Skeletal muscle satellite cell (primary cell): ENCODE results near the gene SPOCD1.

Experiments
- H3K27me3 ChIP-seq: 2 replicates; pipeline ENCODE4 v1.7.0; 2013; ENCODE audit warnings: low read length; ENCODE audit not compliant: control insufficient read depth, insufficient read depth
- H3K36me3 ChIP-seq: 2 replicates; pipeline ENCODE4 v1.7.0; 2013; ENCODE audit warnings: mild to moderate bottlenecking, control low read depth, low read length; ENCODE audit not compliant: insufficient read depth
- H3K4me1 ChIP-seq: 2 replicates; pipeline ENCODE4 v1.7.0; 2013; ENCODE audit warnings: low read length; ENCODE audit not compliant: control insufficient read depth, insufficient read depth
- H3K4me2 ChIP-seq: 2 replicates; pipeline ENCODE4 v1.7.0; 2013; ENCODE audit warnings: mild to moderate bottlenecking, low read length
- H3K4me3 ChIP-seq: 2 replicates; pipeline ENCODE4 v1.7.0; 2013; ENCODE audit warnings: low read length
- H3K9ac ChIP-seq: 2 replicates; pipeline ENCODE4 v1.7.0; 2013; ENCODE audit warnings: mild to moderate bottlenecking, low read depth, low read length, moderate library complexity
- H3K9me3 ChIP-seq: replicated peaks from 2 replicates; pipeline ENCODE4 v1.7.0; 2013; ENCODE audit warnings: mild to moderate bottlenecking, control low read depth, low read length

Gene SPOCD1

DNA sequence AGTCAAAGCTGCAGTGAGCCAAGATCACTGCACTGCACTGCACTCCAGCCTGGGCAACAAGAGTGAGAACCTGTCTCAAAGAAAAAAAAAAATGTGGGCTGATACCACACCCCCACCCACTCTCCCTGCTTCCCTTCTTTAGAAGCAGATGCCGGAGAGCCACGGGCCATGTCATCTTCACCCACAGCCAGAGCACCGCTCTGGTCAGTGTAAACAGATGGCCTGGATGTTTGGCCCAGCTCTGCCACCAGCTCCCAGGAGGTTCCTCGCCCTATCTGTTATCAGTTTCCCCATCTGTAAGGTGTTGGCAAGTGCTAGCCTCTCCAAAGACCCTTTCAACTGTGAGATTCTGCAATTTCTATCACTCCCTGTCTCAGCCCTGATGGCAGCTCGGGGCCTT, 39.8 kb downstream of the SPOCD1 start:
- Histone ChIP-seq H3K9ac (no peak overlapping the region), H3K4me3 (no peak overlapping the region), H3K36me3 (no peaks in the 10 kb centered on the region), H3K9me3 (no peaks in the 10 kb centered on the region), H3K27me3 (peaks cover 42% of the 10 kb centered on the region), H3K4me2 (no peak overlapping the region), H3K4me1 (peaks cover 4% of the 10 kb centered on the region)

DNA sequence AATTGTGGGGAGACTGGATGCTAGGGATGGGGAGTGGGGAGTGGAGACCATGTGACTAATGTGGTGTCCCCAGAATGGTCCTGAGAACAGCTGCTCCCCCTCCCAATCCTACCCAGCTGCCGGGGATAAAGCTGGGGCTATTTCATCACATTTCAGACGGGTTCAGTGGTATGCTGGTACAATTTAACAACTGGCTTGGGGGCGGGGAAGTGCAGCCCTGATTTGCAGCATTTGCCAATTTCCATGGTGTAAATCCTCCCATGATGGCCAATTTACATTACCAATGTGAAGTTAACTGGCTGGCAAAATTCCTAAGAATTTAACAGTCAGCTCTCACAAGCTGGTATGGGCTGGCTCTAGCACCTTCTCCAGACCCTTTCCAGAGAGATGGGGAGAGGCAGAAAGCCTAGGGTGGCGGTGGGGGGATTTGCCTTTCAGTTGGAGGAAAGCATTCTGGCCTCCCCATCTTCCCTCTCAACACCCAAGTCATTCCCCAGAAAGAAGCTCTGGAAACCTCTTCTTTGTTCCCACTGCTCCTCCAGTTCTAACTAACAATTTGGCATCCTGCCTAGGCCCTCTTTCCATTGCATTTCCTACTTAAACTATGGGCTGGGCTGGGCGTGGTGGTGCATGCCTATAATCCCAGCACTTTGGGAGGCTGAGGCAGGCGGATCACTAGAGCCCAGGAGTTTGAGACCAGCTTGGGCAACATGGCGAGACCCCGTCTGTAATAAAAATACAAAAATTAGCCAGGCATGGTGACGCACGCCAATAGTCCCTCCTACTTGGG, 40.4 kb downstream of the SPOCD1 start:
- H3K9me3 ChIP-seq = no peaks in the 10 kb centered on the region
- H3K4me1 ChIP-seq = peaks cover 4% of the 10 kb centered on the region
- H3K4me3 ChIP-seq = no peak overlapping the region
- no peak overlapping the region for H3K4me2 ChIP-seq
- H3K9ac ChIP-seq = no peak overlapping the region
- no peaks in the 10 kb centered on the region for H3K36me3 ChIP-seq
- H3K27me3 ChIP-seq = peaks cover 46% of the 10 kb centered on the region

DNA sequence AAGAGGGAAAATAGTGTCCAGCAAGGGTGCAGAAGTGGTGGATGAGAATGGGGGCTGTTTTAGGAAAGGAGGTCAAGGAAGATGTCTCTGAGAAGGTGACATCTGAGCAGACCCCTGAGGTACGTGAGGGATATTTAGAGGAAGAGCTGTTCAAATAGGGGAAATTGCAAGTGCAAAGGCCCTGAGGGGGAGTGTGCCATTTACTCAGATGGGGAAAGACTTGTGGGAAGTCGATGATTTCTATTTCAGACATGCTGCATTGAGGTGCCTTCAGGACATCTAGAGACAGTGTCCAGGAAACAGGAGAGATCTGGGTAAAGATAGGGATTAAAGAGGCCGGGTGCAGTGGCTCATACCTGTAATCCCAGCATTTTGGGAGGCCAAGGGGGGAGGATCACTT, 41.3 kb downstream of the SPOCD1 start:
- Histone ChIP-seq H3K27me3 (peaks cover 50% of the 10 kb centered on the region), H3K4me3 (no peak overlapping the region), H3K9me3 (no peaks in the 10 kb centered on the region), H3K9ac (no peak overlapping the region), H3K4me2 (no peak overlapping the region), H3K4me1 (peaks cover 4% of the 10 kb centered on the region), H3K36me3 (no peaks in the 10 kb centered on the region)

DNA sequence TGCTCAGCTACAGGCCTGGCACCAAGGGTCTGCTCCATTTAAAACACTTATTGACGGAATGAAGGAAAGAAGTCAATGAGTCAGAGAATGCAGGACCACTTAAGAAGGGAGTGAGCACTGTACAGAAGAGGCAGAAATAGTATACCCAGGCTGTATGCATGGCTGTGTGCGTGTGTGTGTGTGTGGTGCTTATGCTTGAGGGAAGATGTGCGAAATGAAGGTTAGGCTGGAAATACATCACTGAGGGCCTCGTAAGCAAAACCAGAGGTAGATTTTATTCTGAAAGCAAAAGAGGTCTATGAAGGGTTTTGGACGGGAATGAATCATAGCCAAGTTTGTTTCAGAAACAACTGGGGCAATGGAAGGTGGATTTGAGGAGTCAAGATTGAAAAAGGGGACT, 42.0 kb downstream of the SPOCD1 start:
- no peaks in the 10 kb centered on the region for H3K9me3 ChIP-seq
- no peak overlapping the region for H3K4me3 ChIP-seq
- peaks cover 50% of the 10 kb centered on the region for H3K27me3 ChIP-seq
- H3K4me1 ChIP-seq = peaks cover 4% of the 10 kb centered on the region
- no peaks in the 10 kb centered on the region for H3K36me3 ChIP-seq
- no peak overlapping the region for H3K4me2 ChIP-seq
- no peak overlapping the region for H3K9ac ChIP-seq

DNA sequence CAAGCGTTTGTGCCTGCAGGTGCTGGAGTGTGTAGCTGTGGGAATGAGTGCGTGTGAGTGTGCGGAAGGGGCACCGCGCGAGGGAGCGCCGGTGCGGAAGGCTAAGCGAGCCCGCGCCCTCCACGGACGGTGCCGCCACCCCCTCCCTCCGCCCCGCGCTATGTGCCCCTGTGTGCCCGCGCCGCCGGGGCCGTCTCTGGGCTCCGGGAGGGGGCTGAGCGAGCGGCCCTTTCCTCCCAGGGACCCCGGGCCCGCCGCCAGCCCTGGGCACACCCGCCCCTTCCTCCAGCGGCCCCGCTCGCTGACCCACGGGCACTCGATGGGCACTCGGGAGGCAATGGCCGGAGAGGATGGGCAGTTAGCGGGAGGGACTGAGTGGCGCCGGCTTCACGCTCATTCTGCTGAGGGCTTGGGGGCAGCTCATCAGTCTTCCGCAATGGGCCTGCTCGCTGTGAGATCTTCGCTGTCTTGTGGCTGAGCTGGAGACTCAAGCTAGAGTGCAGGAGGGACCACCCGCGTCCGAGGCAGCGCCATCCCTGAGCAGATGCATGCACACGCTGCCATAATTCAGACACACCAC, 43.1 kb downstream of the SPOCD1 start:
- Histone ChIP-seq H3K36me3 (no peaks in the 10 kb centered on the region), H3K4me3 (no peak overlapping the region), H3K9ac (no peak overlapping the region), H3K4me2 (peak overlapping the region; percentile 31), H3K27me3 (peaks cover 55% of the 10 kb centered on the region), H3K4me1 (peaks cover 4% of the 10 kb centered on the region), H3K9me3 (no peaks in the 10 kb centered on the region)

DNA sequence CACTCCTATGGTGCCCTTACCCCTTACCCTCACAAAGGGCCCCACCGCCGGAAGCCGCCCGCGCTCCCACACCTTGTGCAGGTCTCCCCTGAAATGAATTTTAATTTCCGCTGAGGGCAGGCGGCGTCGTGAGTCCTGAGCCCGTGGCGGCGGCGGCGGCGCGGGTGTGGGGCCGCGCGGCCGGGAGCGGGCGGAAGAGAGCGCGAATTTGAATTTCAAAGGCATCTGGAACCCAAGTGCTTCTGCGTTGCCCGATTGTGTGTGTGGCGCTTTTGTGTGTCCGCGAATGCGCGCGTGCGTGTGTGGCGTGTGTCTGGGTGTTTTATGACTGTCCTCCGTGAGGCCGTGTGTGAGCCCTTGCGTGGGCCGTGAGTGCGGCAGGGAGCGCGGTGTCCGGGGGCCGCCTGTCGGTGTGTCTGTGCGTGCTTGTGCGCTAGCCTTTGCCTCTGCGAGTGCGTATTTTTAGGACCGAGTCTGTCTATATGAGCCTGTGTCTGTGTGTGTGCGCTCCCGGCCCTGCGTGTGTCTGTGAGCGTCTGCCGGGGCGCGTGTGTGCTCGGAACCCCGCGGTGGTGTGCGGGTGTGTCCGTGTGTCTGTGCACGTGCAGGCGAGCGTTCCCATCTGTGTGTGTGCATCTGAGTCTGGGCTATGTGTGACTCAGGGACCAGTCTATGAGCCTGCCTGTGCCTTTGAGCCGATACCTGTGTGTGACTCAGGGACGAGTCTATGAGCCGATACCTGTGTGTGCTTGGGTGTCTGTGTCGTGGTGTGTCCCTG, 43.7 kb downstream of the SPOCD1 start:
- no peaks in the 10 kb centered on the region for H3K9me3 ChIP-seq
- H3K4me3 ChIP-seq = no peak overlapping the region
- peaks cover 61% of the 10 kb centered on the region for H3K27me3 ChIP-seq
- H3K4me1 ChIP-seq = peaks cover 4% of the 10 kb centered on the region
- peak overlapping the region; percentile 31 for H3K4me2 ChIP-seq
- no peaks in the 10 kb centered on the region for H3K36me3 ChIP-seq
- no peak overlapping the region for H3K9ac ChIP-seq

DNA sequence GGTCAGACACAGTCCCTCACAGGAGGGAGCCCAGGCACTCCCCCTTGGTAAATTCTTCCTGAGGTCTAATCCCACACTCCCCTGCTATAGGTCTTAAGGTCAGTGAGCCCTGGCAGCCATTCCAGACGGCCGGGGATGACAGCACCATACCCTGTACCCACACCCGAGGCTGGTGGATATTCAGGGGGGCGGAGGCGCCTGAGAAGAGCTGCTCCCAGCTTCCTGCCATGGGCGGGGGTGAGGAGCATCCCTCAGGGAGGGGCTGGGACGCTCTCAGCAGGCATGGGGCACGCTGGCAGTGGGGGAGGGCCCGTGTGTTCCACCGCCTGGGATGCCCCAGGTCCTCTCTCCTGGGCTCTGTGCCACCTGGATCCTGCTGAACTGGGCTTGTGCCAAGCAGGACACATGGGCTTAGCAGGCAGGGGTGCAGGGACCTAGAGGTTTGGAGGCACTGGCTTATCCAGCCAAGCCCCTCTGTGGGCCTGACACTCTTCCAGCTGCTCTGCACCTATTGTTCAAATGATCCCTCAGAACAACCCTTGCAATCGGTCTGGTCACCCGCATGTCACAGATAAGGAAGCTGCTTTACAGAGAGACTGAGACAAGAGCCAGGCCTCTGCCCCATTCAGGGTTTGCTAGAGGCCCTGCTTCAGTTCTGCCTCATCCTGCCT, 46.0 kb downstream of the SPOCD1 start:
- Histone ChIP-seq H3K9ac (no peak overlapping the region), H3K27me3 (peaks cover 54% of the 10 kb centered on the region), H3K4me1 (peaks cover 4% of the 10 kb centered on the region), H3K36me3 (no peaks in the 10 kb centered on the region), H3K9me3 (no peaks in the 10 kb centered on the region), H3K4me2 (no peak overlapping the region), H3K4me3 (no peak overlapping the region)

DNA sequence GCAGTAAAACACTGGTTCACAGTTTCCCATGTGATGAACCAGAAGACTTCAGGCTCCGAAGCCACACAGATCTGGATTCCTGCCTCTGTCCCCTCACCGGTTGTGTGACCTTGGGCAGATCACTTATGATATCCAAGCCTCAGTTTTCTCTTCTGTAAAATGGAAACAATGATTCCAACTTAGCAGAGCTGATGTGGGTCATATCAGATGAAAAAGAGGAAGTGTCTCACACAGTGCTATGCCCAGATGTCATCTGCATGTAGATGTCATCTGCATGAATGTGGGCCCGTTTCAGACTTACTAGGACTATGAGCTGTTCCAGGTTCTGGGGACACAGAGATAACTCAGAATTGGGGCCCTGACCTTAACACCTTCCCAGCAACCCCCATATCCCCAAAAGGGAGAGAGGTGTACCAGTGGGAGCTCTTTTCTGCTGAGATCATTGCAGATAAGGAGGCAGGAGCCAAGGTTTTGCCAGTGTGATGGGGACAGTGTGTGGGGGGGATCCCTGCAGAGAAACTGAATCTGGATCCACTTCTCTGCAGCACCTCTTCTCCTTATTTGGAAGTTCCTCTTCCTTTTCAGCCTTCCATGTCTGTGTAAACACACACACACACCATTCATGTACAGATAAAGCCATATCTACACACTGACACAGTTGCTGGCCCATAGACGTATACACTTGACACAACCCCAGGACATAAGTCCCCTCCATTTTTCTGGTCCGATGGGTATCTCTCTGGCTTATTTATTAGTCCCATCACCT, 46.7 kb downstream of the SPOCD1 start:
- H3K9ac ChIP-seq = no peak overlapping the region

DNA sequence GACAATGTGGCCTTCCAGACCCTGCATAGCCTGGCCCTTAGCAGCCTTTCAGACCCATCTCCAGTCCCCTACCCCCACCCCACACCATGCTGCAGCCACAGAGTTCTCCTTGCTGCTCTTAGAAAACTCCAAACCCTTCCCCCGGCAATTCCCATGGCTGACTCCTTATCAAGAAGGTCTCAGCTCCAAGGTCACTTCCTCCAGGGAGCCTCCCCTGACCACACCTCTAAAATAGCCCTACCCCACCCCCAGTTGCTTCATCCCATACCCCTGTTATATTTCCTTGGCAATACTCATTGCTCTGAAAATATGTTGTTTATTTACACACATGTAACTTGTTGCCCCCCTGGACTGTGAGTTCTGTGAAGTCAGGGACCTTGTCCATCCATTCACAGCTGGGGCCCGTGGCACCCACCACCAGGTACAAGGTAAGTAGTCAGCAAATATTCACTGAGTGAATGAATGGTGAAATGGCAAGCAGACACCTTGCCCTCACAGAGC, 47.4 kb downstream of the SPOCD1 start:
- H3K4me1 ChIP-seq = peaks cover 8% of the 10 kb centered on the region
- peaks cover 40% of the 10 kb centered on the region for H3K27me3 ChIP-seq
- no peak overlapping the region for H3K4me3 ChIP-seq
- H3K9me3 ChIP-seq = no peaks in the 10 kb centered on the region
- no peak overlapping the region for H3K4me2 ChIP-seq
- H3K9ac ChIP-seq = no peak overlapping the region
- H3K36me3 ChIP-seq = no peaks in the 10 kb centered on the region

More for the DNA sequence above, 46.7 kb downstream of the SPOCD1 start:
- H3K4me1 ChIP-seq = peaks cover 8% of the 10 kb centered on the region
- H3K27me3 ChIP-seq = peaks cover 47% of the 10 kb centered on the region
- no peaks in the 10 kb centered on the region for H3K36me3 ChIP-seq
- H3K4me2 ChIP-seq = no peak overlapping the region
- no peaks in the 10 kb centered on the region for H3K9me3 ChIP-seq
- H3K4me3 ChIP-seq = no peak overlapping the region

DNA sequence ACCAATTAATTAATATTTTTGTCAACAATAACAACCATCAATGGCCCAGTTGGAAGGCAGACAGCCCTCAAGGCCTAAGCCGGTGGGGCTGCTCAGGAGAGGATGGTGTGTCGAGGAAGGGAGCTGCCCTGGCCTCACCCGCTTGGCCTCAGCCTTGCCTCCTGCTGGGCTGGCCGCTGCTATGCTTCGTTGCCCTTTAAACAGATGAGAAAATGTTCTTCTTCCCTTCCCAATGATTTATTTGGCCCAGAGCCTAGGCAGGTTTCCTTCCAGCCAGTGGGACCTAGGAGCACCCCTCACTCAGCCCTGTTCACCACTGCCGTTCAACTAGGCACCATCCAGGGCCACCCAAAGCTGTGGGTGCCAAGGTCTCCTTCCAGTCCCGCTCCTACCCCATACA, 48.6 kb downstream of the SPOCD1 start:
- H3K27me3 ChIP-seq = peaks cover 28% of the 10 kb centered on the region

More for the DNA sequence above, 48.6 kb downstream of the SPOCD1 start:
- Histone ChIP-seq H3K4me1 (peaks cover 15% of the 10 kb centered on the region), H3K9ac (no peak overlapping the region), H3K4me2 (no peak overlapping the region), H3K9me3 (no peaks in the 10 kb centered on the region), H3K36me3 (no peaks in the 10 kb centered on the region), H3K4me3 (no peak overlapping the region)
